Measurements from ENCODE around the gene TRPM8.
"Not testable (repeated sequence)": the region's sequence is repeated elsewhere in the genome, so short reads cannot be mapped to it uniquely, and the experiment has no call there.

TRPM8 gene

GRCh38 chr2:233917116-233917515, at the start of gene TRPM8:
TSS of gene TRPM8 (plus strand) at chr2:233917373. CDS start at chr2:233926538, 9,165 bp downstream.
- no peak for DNase-seq

GRCh38 chr2:233867993-233868532, 49.1 kb upstream of the TRPM8 start, which contains the start of gene MSL3B:
TSS of gene MSL3B (minus strand) at chr2:233868386.
- DNase-seq: peak; percentile 66

GRCh38 chr2:233871432-233871831, 45.7 kb upstream of the TRPM8 start:
- no peak for DNase-seq

- DNase-seq: not testable (repeated sequence)
Measured at GRCh38 chr2:233872125-233872524, 45.0 kb upstream of the TRPM8 start.

- no peak for DNase-seq
Measured at GRCh38 chr2:233882353-233882752, 34.8 kb upstream of the TRPM8 start.

- DNase-seq: no peak
Measured at GRCh38 chr2:233892793-233893192, 24.4 kb upstream of the TRPM8 start.

GRCh38 chr2:233896253-233896652, 20.9 kb upstream of the TRPM8 start:
- DNase-seq: not testable (repeated sequence)

- DNase-seq: no peak
Measured at GRCh38 chr2:233901367-233901766, 15.8 kb upstream of the TRPM8 start.

- no peak for DNase-seq
Measured at GRCh38 chr2:233901884-233902283, 15.3 kb upstream of the TRPM8 start.

GRCh38 chr2:233905945-233906344, 11.2 kb upstream of the TRPM8 start:
- DNase-seq: no peak

GRCh38 chr2:233907627-233908026, 9.5 kb upstream of the TRPM8 start:
- no peak for DNase-seq

- DNase-seq: peak; percentile 31
Measured at GRCh38 chr2:233912691-233913423, 4.3 kb upstream of the TRPM8 start.

GRCh38 chr2:233915128-233915527, 2.0 kb upstream of the TRPM8 start:
- DNase-seq: no peak

GRCh38 chr2:233919319-233919718, 2.1 kb downstream of the TRPM8 start:
- no peak for DNase-seq

- DNase-seq: peak; percentile 48
Measured at GRCh38 chr2:233919938-233920337, 2.8 kb downstream of the TRPM8 start.

GRCh38 chr2:233922471-233922870, 5.3 kb downstream of the TRPM8 start:
- no peak for DNase-seq

- no peak for DNase-seq
Measured at GRCh38 chr2:233925402-233925801, 8.2 kb downstream of the TRPM8 start.

GRCh38 chr2:233926806-233927205, 9.6 kb downstream of the TRPM8 start:
- no peak for DNase-seq

GRCh38 chr2:233928594-233929351, 11.6 kb downstream of the TRPM8 start:
- no peak for DNase-seq

GRCh38 chr2:233929352-233930022, 12.3 kb downstream of the TRPM8 start:
- no peak for DNase-seq

GRCh38 chr2:233934524-233934923, 17.4 kb downstream of the TRPM8 start:
- no peak for DNase-seq

GRCh38 chr2:233935426-233935825, 18.3 kb downstream of the TRPM8 start:
- DNase-seq: no peak

- DNase-seq: no peak
Measured at GRCh38 chr2:233936089-233936488, 18.9 kb downstream of the TRPM8 start.

Measured in fibroblast of skin of right quadriceps (primary cell).